Subcutaneous abdominal adipose tissue (tissue), 5 donors: ENCODE data around the gene GRIP2.
A peak's percentile ranks its signal among the peaks of the same experiment; 100 is the strongest.

ENCODE experiments used
- H3K27ac ChIP-seq: one replicate; pipeline ENCODE4 v1.7.0; 2013; ENCODE audit warnings: low read depth, mild to moderate bottlenecking, inconsistent platforms, low read length, moderate library complexity
- H3K27me3 ChIP-seq, 5 donors: one replicate each; pipeline ENCODE4 v1.7.0; 2013; ENCODE audit warnings: low read length in 5 of 5, inconsistent platforms in 1 of 5; ENCODE audit not compliant: control insufficient read depth in 5 of 5, insufficient read depth in 4 of 5
- H3K36me3 ChIP-seq, 5 donors: one replicate each; pipeline ENCODE4 v1.7.0; 2013; ENCODE audit warnings: low read length in 5 of 5; ENCODE audit not compliant: control insufficient read depth in 5 of 5, insufficient read depth in 5 of 5
- H3K4me1 ChIP-seq, 5 donors: one replicate each; pipeline ENCODE4 v1.7.0; 2013; ENCODE audit warnings: low read length in 5 of 5, mild to moderate bottlenecking in 3 of 5, moderate library complexity in 1 of 5; ENCODE audit not compliant: control insufficient read depth in 5 of 5, insufficient read depth in 5 of 5
- H3K4me3 ChIP-seq, 5 donors: one replicate each; pipeline ENCODE4 v1.7.0; 2013; ENCODE audit warnings: low read length in 5 of 5, low read depth in 1 of 5
- H3K9ac ChIP-seq, 5 donors: one replicate each; pipeline ENCODE4 v1.7.0; 2013; ENCODE audit warnings: low read length in 5 of 5, mild to moderate bottlenecking in 4 of 5, moderate library complexity in 3 of 5
- H3K9me3 ChIP-seq, 5 donors: one replicate each; pipeline ENCODE4 v1.7.0; 2013; ENCODE audit warnings: low read length in 5 of 5; ENCODE audit not compliant: control insufficient read depth in 5 of 5
- donor health status: healthy.
- donor health status: healthy.
- donor health status: healthy.
- donor health status: healthy.
- donor health status: healthy.

GRIP2 gene

GRCh38 chr3:14550651-14551611 is 10.8 kb upstream of the GRIP2 start:
- no peak overlapping the region for H3K27ac ChIP-seq
- H3K9ac ChIP-seq = no peak overlapping the region
- peaks cover 0 to 25% (median 10%) of the 10 kb centered on the region in 5 donors for H3K4me1 ChIP-seq
- no peak overlapping the region for H3K4me3 ChIP-seq
- H3K9me3 ChIP-seq = no peaks in the 10 kb centered on the region
- peaks cover 17 to 36% (median 25%) of the 10 kb centered on the region in 5 donors for H3K27me3 ChIP-seq
- no peaks in the 10 kb centered on the region for H3K36me3 ChIP-seq

GRCh38 chr3:14550181-14550580 is 10.0 kb upstream of the GRIP2 start:
- no peaks in the 10 kb centered on the region for H3K9me3 ChIP-seq
- H3K27me3 ChIP-seq = peaks cover 11 to 34% (median 19%) of the 10 kb centered on the region in 5 donors
- no peak overlapping the region for H3K4me3 ChIP-seq
- no peak overlapping the region for H3K27ac ChIP-seq
- no peak overlapping the region for H3K9ac ChIP-seq
- no peaks in the 10 kb centered on the region for H3K36me3 ChIP-seq
- peaks cover 0 to 21% (median 6%) of the 10 kb centered on the region in 5 donors for H3K4me1 ChIP-seq

- Histone ChIP-seq H3K9ac (no peak overlapping the region), H3K9me3 (no peaks in the 10 kb centered on the region), H3K4me1 (peaks cover 0 to 16% (median 6%) of the 10 kb centered on the region in 5 donors), H3K4me3 (no peak overlapping the region), H3K27me3 (peaks cover 11 to 34% (median 22%) of the 10 kb centered on the region in 5 donors), H3K27ac (no peak overlapping the region), H3K36me3 (no peaks in the 10 kb centered on the region)
Observed at GRCh38 chr3:14549256-14549919, 9.2 kb upstream of the GRIP2 start.

GRCh38 chr3:14548321-14548729 is 8.2 kb upstream of the GRIP2 start:
- Histone ChIP-seq H3K27me3 (peaks cover 11 to 34% (median 22%) of the 10 kb centered on the region in 5 donors), H3K9me3 (no peaks in the 10 kb centered on the region), H3K4me1 (peaks cover 0 to 6% (median 4%) of the 10 kb centered on the region in 5 donors), H3K4me3 (no peak overlapping the region), H3K27ac (no peak overlapping the region), H3K9ac (no peak overlapping the region), H3K36me3 (no peaks in the 10 kb centered on the region)

GRCh38 chr3:14547693-14548092 is 7.6 kb upstream of the GRIP2 start:
- H3K9me3 ChIP-seq = no peaks in the 10 kb centered on the region
- peaks cover 11 to 34% (median 22%) of the 10 kb centered on the region in 5 donors for H3K27me3 ChIP-seq
- no peaks in the 10 kb centered on the region for H3K36me3 ChIP-seq
- H3K9ac ChIP-seq = no peak overlapping the region
- H3K4me1 ChIP-seq = peaks cover 0 to 6% (median 4%) of the 10 kb centered on the region in 5 donors
- H3K4me3 ChIP-seq = no peak overlapping the region
- H3K27ac ChIP-seq = no peak overlapping the region

- Histone ChIP-seq H3K27me3 (peaks cover 5 to 36% (median 24%) of the 10 kb centered on the region in 5 donors), H3K36me3 (no peaks in the 10 kb centered on the region), H3K4me1 (peaks cover 0 to 6% (median 4%) of the 10 kb centered on the region in 5 donors), H3K4me3 (no peak overlapping the region), H3K9me3 (no peaks in the 10 kb centered on the region), H3K9ac (no peak overlapping the region), H3K27ac (no peak overlapping the region)
Observed at GRCh38 chr3:14546041-14546440, 5.9 kb upstream of the GRIP2 start.

- Histone ChIP-seq H3K4me3 (no peak overlapping the region), H3K4me1 (peaks cover 0 to 6% (median 4%) of the 10 kb centered on the region in 5 donors), H3K9me3 (no peaks in the 10 kb centered on the region), H3K27me3 (peaks cover 0 to 28% (median 21%) of the 10 kb centered on the region in 5 donors), H3K27ac (no peak overlapping the region), H3K36me3 (no peaks in the 10 kb centered on the region), H3K9ac (no peak overlapping the region)
Observed at GRCh38 chr3:14545251-14545635, 5.1 kb upstream of the GRIP2 start.

GRCh38 chr3:14544282-14545250 is 4.4 kb upstream of the GRIP2 start:
- Histone ChIP-seq H3K4me1 (peaks cover 0 to 6% (median 4%) of the 10 kb centered on the region in 5 donors), H3K27ac (no peak overlapping the region), H3K9ac (no peak overlapping the region), H3K9me3 (no peaks in the 10 kb centered on the region), H3K4me3 (no peak overlapping the region), H3K36me3 (no peaks in the 10 kb centered on the region), H3K27me3 (peaks cover 0 to 25% (median 21%) of the 10 kb centered on the region in 5 donors)

- Histone ChIP-seq H3K9ac (peak overlapping the region in 1 of 5 donors; percentile 32), H3K27me3 (peaks cover 0 to 19% (median 14%) of the 10 kb centered on the region in 5 donors), H3K27ac (no peak overlapping the region), H3K9me3 (no peaks in the 10 kb centered on the region), H3K4me3 (no peak overlapping the region), H3K36me3 (no peaks in the 10 kb centered on the region), H3K4me1 (peaks cover 0 to 5% (median 4%) of the 10 kb centered on the region in 5 donors)
Observed at GRCh38 chr3:14543446-14543845, 3.3 kb upstream of the GRIP2 start.
